ENCODE data around the gene APH1A. TPM values are rescaled to one million over a fixed set of nuclear protein-coding genes. Genes with fewer than 3 reads are reported as not detected.
A peak's percentile ranks its signal among the peaks of the same experiment; 100 is the strongest.

APH1A gene
- total and polyA plus RNA-seq, 2 of the 13 experiments (the other 11 are each of a cell fraction or from before 2014, with no cell fraction given) = 114 to 130 TPM

DNA sequence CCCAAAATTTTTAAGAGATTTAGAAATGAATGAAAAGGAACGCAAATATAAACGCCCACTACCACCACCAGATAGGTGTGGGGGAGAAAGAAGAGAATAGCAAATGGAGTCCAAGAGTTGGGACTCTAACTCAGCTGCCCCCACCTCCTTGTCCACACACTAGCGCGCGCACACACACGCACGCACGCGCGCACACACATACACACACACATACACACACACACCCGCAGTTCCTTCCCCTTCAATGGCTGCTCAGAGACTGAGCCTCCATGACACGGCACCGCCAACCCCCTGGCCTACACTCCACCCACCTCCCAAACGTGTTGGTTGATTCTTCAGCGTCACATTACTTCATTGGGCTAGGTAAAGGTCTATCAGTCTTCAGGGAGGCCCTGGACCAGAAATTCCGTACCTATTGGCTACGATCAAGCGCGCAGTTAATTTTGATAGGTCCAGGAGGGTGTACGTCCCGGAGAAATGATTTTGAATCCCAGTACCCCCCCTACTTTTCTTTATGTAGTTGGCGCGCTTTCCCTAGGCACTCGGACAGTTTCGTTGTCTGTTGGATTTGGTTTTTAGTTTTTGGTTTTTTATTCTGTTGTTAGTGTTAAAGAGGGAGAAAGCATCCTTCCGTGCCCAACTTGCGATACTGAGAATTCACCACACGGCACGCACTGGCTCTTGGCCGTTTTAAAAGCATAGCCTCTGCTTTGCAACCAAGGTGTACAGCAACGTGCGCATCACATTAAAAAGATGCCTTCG, 32.8 kb downstream of the APH1A start, which contains the start of gene ANP32E (continued):
- TF ChIP-seq ELK4 (CRISPR knock-in tag; IDR thresholded peaks at IDR 0.05; ENCODE audit: borderline replicate concordance) = no peak
- peak; percentile 75; the same call in 1 of the 2 replicates for TF ChIP-seq MYC (CRISPR knock-in tag; IDR thresholded peaks at IDR 0.05; ENCODE audit: borderline replicate concordance)
- TF ChIP-seq, protein P1, sequence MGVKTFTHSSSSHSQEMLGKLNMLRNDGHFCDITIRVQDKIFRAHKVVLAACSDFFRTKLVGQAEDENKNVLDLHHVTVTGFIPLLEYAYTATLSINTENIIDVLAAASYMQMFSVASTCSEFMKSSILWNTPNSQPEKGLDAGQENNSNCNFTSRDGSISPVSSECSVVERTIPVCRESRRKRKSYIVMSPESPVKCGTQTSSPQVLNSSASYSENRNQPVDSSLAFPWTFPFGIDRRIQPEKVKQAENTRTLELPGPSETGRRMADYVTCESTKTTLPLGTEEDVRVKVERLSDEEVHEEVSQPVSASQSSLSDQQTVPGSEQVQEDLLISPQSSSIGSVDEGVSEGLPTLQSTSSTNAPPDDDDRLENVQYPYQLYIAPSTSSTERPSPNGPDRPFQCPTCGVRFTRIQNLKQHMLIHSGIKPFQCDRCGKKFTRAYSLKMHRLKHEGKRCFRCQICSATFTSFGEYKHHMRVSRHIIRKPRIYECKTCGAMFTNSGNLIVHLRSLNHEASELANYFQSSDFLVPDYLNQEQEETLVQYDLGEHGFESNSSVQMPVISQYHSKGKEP (CRISPR knock-in tag; IDR thresholded peaks at IDR 0.05) = no peak; the same call in 1 of the 2 replicates
- TF ChIP-seq, protein P2, sequence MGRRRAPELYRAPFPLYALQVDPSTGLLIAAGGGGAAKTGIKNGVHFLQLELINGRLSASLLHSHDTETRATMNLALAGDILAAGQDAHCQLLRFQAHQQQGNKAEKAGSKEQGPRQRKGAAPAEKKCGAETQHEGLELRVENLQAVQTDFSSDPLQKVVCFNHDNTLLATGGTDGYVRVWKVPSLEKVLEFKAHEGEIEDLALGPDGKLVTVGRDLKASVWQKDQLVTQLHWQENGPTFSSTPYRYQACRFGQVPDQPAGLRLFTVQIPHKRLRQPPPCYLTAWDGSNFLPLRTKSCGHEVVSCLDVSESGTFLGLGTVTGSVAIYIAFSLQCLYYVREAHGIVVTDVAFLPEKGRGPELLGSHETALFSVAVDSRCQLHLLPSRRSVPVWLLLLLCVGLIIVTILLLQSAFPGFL (CRISPR knock-in tag; IDR thresholded peaks at IDR 0.05) = 0 out of 2 replicates have a peak, but pooled peaks have one; percentile 37
- peak; percentile 62; the same call in 1 of the 2 replicates for TF ChIP-seq PITX1 (CRISPR knock-in tag; IDR thresholded peaks at IDR 0.05)
- peak; percentile 87 for TF ChIP-seq DR1 (CRISPR knock-in tag; IDR thresholded peaks at IDR 0.05)
- TF ChIP-seq ZNF468 (CRISPR knock-in tag; IDR thresholded peaks at IDR 0.05) = no peak
- TF ChIP-seq HINFP (CRISPR knock-in tag; IDR thresholded peaks at IDR 0.05; ENCODE audit: low read depth) = peak; percentile 76
- TF ChIP-seq, protein P3, sequence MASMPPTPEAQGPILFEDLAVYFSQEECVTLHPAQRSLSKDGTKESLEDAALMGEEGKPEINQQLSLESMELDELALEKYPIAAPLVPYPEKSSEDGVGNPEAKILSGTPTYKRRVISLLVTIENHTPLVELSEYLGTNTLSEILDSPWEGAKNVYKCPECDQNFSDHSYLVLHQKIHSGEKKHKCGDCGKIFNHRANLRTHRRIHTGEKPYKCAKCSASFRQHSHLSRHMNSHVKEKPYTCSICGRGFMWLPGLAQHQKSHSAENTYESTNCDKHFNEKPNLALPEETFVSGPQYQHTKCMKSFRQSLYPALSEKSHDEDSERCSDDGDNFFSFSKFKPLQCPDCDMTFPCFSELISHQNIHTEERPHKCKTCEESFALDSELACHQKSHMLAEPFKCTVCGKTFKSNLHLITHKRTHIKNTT (CRISPR knock-in tag; IDR thresholded peaks at IDR 0.05) = no peak
- no peak; the same call in 1 of the 2 replicates for TF ChIP-seq NFE2L1 (CRISPR knock-in tag; IDR thresholded peaks at IDR 0.05; ENCODE audit: borderline replicate concordance)
- no peak for TF ChIP-seq ZKSCAN1 (IDR thresholded peaks at IDR 0.05; ENCODE audit: low read length)
- peak; percentile 55 for TF ChIP-seq JUN (CRISPR knock-in tag; IDR thresholded peaks at IDR 0.05)
- TF ChIP-seq ZNF251 (CRISPR knock-in tag; IDR thresholded peaks at IDR 0.05) = peak; percentile 66; the same call in 1 of the 2 replicates
- peak; percentile 68 for TF ChIP-seq KDM5B (CRISPR knock-in tag; IDR thresholded peaks at IDR 0.05; ENCODE audit: borderline replicate concordance)
- peak; percentile 100 for TF ChIP-seq TAF1 (CRISPR knock-in tag; IDR thresholded peaks at IDR 0.05)
- TF ChIP-seq, protein P4, sequence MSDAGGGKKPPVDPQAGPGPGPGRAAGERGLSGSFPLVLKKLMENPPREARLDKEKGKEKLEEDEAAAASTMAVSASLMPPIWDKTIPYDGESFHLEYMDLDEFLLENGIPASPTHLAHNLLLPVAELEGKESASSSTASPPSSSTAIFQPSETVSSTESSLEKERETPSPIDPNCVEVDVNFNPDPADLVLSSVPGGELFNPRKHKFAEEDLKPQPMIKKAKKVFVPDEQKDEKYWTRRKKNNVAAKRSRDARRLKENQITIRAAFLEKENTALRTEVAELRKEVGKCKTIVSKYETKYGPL (CRISPR knock-in tag; IDR thresholded peaks at IDR 0.05) = no peak
- TF ChIP-seq ZNF446 (CRISPR knock-in tag; IDR thresholded peaks at IDR 0.05) = no peak
- TF ChIP-seq CCDC6 (CRISPR knock-in tag; IDR thresholded peaks at IDR 0.05) = peak; percentile 96; the same call in 1 of the 2 replicates
- peak; percentile 66; the same call in 1 of the 2 replicates for TF ChIP-seq KDM5A (IDR thresholded peaks at IDR 0.05; ENCODE audit: borderline replicate concordance, low read length)
- TF ChIP-seq FOXK2 (IDR thresholded peaks at IDR 0.05) = peak; percentile 63; the same call in 1 of the 2 replicates
- peak; percentile 97 for TF ChIP-seq E2F1 (CRISPR knock-in tag; IDR thresholded peaks at IDR 0.05)

All from HepG2 (cell line).